ENCODE measurements around the gene SLC49A4.

SLC49A4 gene

GRCh38 chr3:122794779-122795673, at the start of gene SLC49A4:
Gene SLC49A4, plus strand, starts transcription at chr3:122795069. Its CDS starts 124 bp downstream, at chr3:122795193.
- CTCF ChIA-PET: interaction anchor here (0.5 kb wide), 1 partner anchor 427 kb away, joined by 3 read pairs; no protein-coding TSS in a partner anchor
- Histone ChIP-seq H3K4me3 (ENCODE audit: low read depth, low read length) (peak within 1 kb of the TSS; percentile 71), H3K27ac (ENCODE audit: extremely low read depth, low read depth, low read length) (peak within 1 kb of the TSS; percentile 84), H3K36me3 (ENCODE audit: control insufficient read depth in 2 of 2, insufficient read depth in 1 of 2, low read length in 2 of 2) (no peaks in the 10 kb centered on the region), H3K9me3 (ENCODE audit: control insufficient read depth, insufficient read depth, low read depth, low read length) (no peaks in the 10 kb centered on the region), H3K4me1 (ENCODE audit: control insufficient read depth, insufficient read depth, low read length) (no peaks in the 10 kb centered on the region; the same call in 1 of the 2 replicates)
- POLR2A ChIA-PET: no interaction called here
- no peak for TF ChIP-seq ZNF114 (tag by site-specific recombination; IDR thresholded peaks at IDR 0.05)
- no peak for TF ChIP-seq ZSCAN23 (tag by site-specific recombination; IDR thresholded peaks at IDR 0.05)
- TF ChIP-seq SP2 (tag by site-specific recombination; IDR thresholded peaks at IDR 0.05): peak; percentile 85
- peak; percentile 39 for TF ChIP-seq ZEB2 (tag by site-specific recombination; IDR thresholded peaks at IDR 0.05)
- no peak for TF ChIP-seq MEIS1 (CRISPR knock-in tag; IDR thresholded peaks at IDR 0.05; ENCODE audit: borderline replicate concordance)
- peak; percentile 88 for TF ChIP-seq HIC1 (tag by site-specific recombination; IDR thresholded peaks at IDR 0.05)
- TF ChIP-seq ZNF274 (IDR thresholded peaks at IDR 0.05; ENCODE audit: low read length): no peak
- no peak for TF ChIP-seq ZNF274 (tag by site-specific recombination; IDR thresholded peaks at IDR 0.05; ENCODE audit: borderline replicate concordance)
- no peak for TF ChIP-seq ZNF211 (tag by site-specific recombination; IDR thresholded peaks at IDR 0.05; ENCODE audit: low read depth)
- TF ChIP-seq SP7 (tag by site-specific recombination; IDR thresholded peaks at IDR 0.05): no peak; the same call in none of the 2 replicates
- no peak for TF ChIP-seq GLI2 (tag by site-specific recombination; IDR thresholded peaks at IDR 0.05; ENCODE audit: borderline replicate concordance, low read depth)
- no peak for TF ChIP-seq ZBTB7A (tag by site-specific recombination; IDR thresholded peaks at IDR 0.05; ENCODE audit: low read depth)
- TF ChIP-seq ZNF184 (tag by site-specific recombination; IDR thresholded peaks at IDR 0.05): no peak
- no peak for TF ChIP-seq ZNF580 (tag by site-specific recombination; IDR thresholded peaks at IDR 0.05)
- TF ChIP-seq ZNF549 (tag by site-specific recombination; IDR thresholded peaks at IDR 0.05): no peak
- TF ChIP-seq ZNF157 (tag by site-specific recombination; IDR thresholded peaks at IDR 0.05): no peak
- TF ChIP-seq ZNF514 (tag by site-specific recombination; IDR thresholded peaks at IDR 0.05): no peak
- no peak for TF ChIP-seq ZNF777 (tag by site-specific recombination; IDR thresholded peaks at IDR 0.05; ENCODE audit: borderline replicate concordance)
- TF ChIP-seq ZBTB26 (tag by site-specific recombination; optimal IDR thresholded peaks at IDR 0.05): peak; percentile 83
- TF ChIP-seq ZNF670 (tag by site-specific recombination; IDR thresholded peaks at IDR 0.05; ENCODE audit: low read depth): no peak
- no peak; the same call in 1 of the 2 replicates for TF ChIP-seq ZNF639 (tag by site-specific recombination; IDR thresholded peaks at IDR 0.05)
- TF ChIP-seq BCL6B (tag by site-specific recombination; IDR thresholded peaks at IDR 0.05): no peak
- TF ChIP-seq ZNF830 (tag by site-specific recombination; IDR thresholded peaks at IDR 0.05; ENCODE audit: low read depth): no peak
- no peak for TF ChIP-seq ATF2 (tag by site-specific recombination; IDR thresholded peaks at IDR 0.05; ENCODE audit: low read depth)
- no peak for TF ChIP-seq ZNF426 (tag by site-specific recombination; IDR thresholded peaks at IDR 0.05)
- TF ChIP-seq KLF16 (tag by site-specific recombination; IDR thresholded peaks at IDR 0.05): no peak; the same call in 1 of the 2 replicates
- TF ChIP-seq ZNF768 (tag by site-specific recombination; IDR thresholded peaks at IDR 0.05): no peak
- peak; percentile 80 for TF ChIP-seq ZBTB8A (tag by site-specific recombination; IDR thresholded peaks at IDR 0.05)
- peak; percentile 61 for TF ChIP-seq SP3 (tag by site-specific recombination; IDR thresholded peaks at IDR 0.05)
- 0 out of 2 replicates have a peak, but pooled peaks have one; percentile 4 for TF ChIP-seq ZNF146 (tag by site-specific recombination; IDR thresholded peaks at IDR 0.05)
